Caco-2 (cell line): ENCODE results near the gene ABAT. TPM values are rescaled to one million over a fixed set of nuclear protein-coding genes. Genes with fewer than 3 reads are reported as not detected.

Experiments used
- BruUV-seq: library from RNA; stranded (reverse); fragments of 400-500 nt; replicated peaks from 2 replicates; lab custom pipeline; 2021; lab: Mats Ljungman, UMichigan
- CTCF ChIA-PET: fragments of 300-600 bp; sonication (Branson Sonifier 250); formaldehyde crosslinking; loops from one replicate; lab custom pipeline; 2022; ENCODE audit warnings: antibody characterized with exemption; lab: Charles Lee
- POLR2A ChIA-PET: fragments of 300-600 bp; sonication (Branson Sonifier 250); formaldehyde crosslinking; loops from one replicate; lab custom pipeline; 2022; ENCODE audit warnings: antibody characterized with exemption; lab: Charles Lee
- DNase-seq, 2 experiments: peaks; one replicate each; pipeline versions ENCODE4 v3.0.0 to v3.0.0-alpha.2; 2020 to 2022
- H3K27me3 ChIP-seq: replicated peaks from 2 replicates; pipeline ENCODE4 v1.6.0; 2011; ENCODE audit warnings: low read length; ENCODE audit not compliant: control insufficient read depth, insufficient read depth
- H3K36me3 ChIP-seq: 2 replicates; pipeline ENCODE4 v1.5.1; 2011; ENCODE audit warnings: low read length; ENCODE audit not compliant: control insufficient read depth, insufficient read depth
- H3K4me1 ChIP-seq: fragments of 250-450 bp; sonication (Bioruptor Pico); 2 replicates; pipeline ENCODE4 v1.5.1; 2020; ENCODE audit warnings: mild to moderate bottlenecking
- H3K4me3 ChIP-seq: 2 replicates; pipeline ENCODE4 v1.5.1; 2011; ENCODE audit warnings: low read depth, mild to moderate bottlenecking, control low read depth, low read length
- H3K9me3 ChIP-seq: fragments of 250-450 bp; sonication (Bioruptor Pico); 2 replicates; pipeline ENCODE4 v1.5.1; 2020; ENCODE audit warnings: mild to moderate bottlenecking, moderate library complexity
- H3K27ac Mint-ChIP-seq: one replicate; pipeline ENCODE4 v1.8.0; 2022; ENCODE audit warnings: mixed read lengths; ENCODE audit not compliant: unreplicated experiment
- H3K27me3 Mint-ChIP-seq: one replicate; pipeline ENCODE4 v1.8.0; 2022; ENCODE audit warnings: mixed read lengths; ENCODE audit not compliant: insufficient read depth, unreplicated experiment
- H3K36me3 Mint-ChIP-seq: one replicate; pipeline ENCODE4 v1.8.0; 2022; ENCODE audit warnings: mild to moderate bottlenecking, mixed read lengths; ENCODE audit not compliant: insufficient read depth, unreplicated experiment
- H3K4me1 Mint-ChIP-seq: one replicate; pipeline ENCODE4 v1.8.0; 2022; ENCODE audit warnings: low read depth, mixed read lengths; ENCODE audit not compliant: unreplicated experiment
- H3K4me3 Mint-ChIP-seq: one replicate; pipeline ENCODE4 v1.8.0; 2022; ENCODE audit warnings: mild to moderate bottlenecking, moderate library complexity, mixed read lengths; ENCODE audit not compliant: unreplicated experiment
- H3K9me3 Mint-ChIP-seq: one replicate; pipeline ENCODE4 v1.8.0; 2022; ENCODE audit warnings: mixed read lengths; ENCODE audit not compliant: unreplicated experiment
- intact Hi-C: fragments of 100-400 bp; cut with micrococcal nuclease; formaldehyde crosslinking; loops from one replicate; pipeline ENCODE4 v1.10.0; 2022; ENCODE audit not compliant: unreplicated experiment
- total RNA-seq: library from RNA; stranded (reverse); gene quantifications from 2 replicates; pipeline ENCODE4 v1.2.3, GENCODE V29; 2022
- TF ChIP-seq, protein P1 (sequence below), 2 experiments: fragments of 200-600 bp in 1 of 2; IDR thresholded peaks; 1 replicate in 1 of 2; 2 replicates in 1 of 2; pipeline versions ENCODE4 v1.5.1 to v1.8.0; 2011 to 2022; ENCODE audit warnings: antibody characterized with exemption in 1 of 2, control low read depth in 1 of 2, inconsistent platforms in 1 of 2, low read depth in 1 of 2, low read length in 1 of 2, mild to moderate bottlenecking in 1 of 2, moderate library complexity in 1 of 2; ENCODE audit not compliant: insufficient read depth in 1 of 2, severe bottlenecking in 1 of 2, unreplicated experiment in 1 of 2

Gene ABAT
- total RNA-seq, 1 experiment from 2014 or later = 34.9 TPM

DNA sequence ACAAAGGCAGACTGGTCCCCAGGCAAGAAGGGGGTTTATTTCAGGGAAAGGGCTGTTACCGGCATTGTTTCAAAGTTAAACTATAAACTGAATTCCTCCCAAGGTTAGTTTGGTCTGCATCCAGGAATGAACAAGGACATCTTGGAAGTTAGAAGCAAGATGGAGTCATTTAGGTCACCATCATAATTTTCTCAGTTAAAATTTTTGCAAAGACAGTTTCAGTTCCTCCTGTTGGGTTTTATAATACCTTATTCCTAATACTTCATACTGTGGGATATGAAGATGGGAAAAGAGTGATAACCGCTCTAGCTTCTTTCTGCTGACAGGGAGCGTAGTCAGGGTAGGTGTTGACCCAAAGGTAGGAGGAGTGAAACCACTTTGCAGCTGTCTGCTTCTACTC is 148.0 kb downstream of the ABAT start:
- ChIA-PET CTCF (interaction anchor here (1.2 kb wide), 1 partner anchor 46 kb away, joined by 3 read pairs; the partner anchor contains the start of gene CARHSP1), POLR2A (no interaction called here)
- intact Hi-C loops = no loop called here
- no peak overlapping the region for H3K4me3 ChIP-seq
- no TSS peak for BruUV-seq
- no peaks in the 10 kb centered on the region for H3K36me3 ChIP-seq
- TF ChIP-seq, protein P1, sequence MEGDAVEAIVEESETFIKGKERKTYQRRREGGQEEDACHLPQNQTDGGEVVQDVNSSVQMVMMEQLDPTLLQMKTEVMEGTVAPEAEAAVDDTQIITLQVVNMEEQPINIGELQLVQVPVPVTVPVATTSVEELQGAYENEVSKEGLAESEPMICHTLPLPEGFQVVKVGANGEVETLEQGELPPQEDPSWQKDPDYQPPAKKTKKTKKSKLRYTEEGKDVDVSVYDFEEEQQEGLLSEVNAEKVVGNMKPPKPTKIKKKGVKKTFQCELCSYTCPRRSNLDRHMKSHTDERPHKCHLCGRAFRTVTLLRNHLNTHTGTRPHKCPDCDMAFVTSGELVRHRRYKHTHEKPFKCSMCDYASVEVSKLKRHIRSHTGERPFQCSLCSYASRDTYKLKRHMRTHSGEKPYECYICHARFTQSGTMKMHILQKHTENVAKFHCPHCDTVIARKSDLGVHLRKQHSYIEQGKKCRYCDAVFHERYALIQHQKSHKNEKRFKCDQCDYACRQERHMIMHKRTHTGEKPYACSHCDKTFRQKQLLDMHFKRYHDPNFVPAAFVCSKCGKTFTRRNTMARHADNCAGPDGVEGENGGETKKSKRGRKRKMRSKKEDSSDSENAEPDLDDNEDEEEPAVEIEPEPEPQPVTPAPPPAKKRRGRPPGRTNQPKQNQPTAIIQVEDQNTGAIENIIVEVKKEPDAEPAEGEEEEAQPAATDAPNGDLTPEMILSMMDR (IDR thresholded peaks at IDR 0.05; ENCODE audit: insufficient read depth in 1 of 2, low read depth in 1 of 2, low read length in 1 of 2, severe bottlenecking in 1 of 2, unreplicated experiment in 1 of 2) = no peak
- Mint-ChIP-seq H3K4me1 (no peaks in the 10 kb centered on the region), H3K27ac (no peak overlapping the region), H3K4me3 (no peak overlapping the region), H3K27me3 (no peaks in the 10 kb centered on the region), H3K9me3 (no peaks in the 10 kb centered on the region), H3K36me3 (peaks cover 81% of the 10 kb centered on the region)
- no peaks in the 10 kb centered on the region for H3K9me3 ChIP-seq
- H3K27me3 ChIP-seq = no peaks in the 10 kb centered on the region
- H3K4me1 ChIP-seq = no peaks in the 10 kb centered on the region
- DNase-seq = no peak

DNA sequence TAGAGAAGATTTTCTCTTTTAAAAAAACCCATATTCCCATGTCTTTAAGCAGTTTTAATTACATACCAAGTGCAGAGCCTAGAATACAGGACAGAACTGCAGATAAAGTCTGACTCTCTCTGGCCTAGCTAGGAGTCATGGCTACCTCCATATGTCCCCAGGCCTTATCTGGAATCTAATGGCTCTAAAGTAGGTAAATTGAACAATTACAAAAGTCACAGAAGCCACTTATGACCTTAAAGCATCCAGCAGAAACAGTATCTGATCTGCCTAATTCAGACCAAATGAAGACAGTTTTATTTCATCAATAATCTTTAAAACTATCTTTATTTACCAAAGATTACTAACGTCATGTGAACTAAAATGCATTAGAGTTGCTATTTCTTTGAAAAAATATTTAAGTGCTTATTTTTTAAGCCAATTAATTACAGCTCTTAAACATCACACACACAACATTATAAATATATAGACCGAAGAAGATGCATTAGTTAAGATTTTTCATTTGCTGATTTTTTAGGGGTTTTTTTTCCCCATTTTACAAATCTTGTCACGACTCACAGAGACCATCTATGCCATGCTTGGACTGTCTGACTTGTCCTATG is 152.0 kb downstream of the ABAT start:
- POLR2A ChIA-PET = no interaction called here
- CTCF ChIA-PET = no interaction called here
- peaks cover 84% of the 10 kb centered on the region for H3K36me3 Mint-ChIP-seq
- Histone ChIP-seq H3K4me3 (no peak overlapping the region), H3K27me3 (no peaks in the 10 kb centered on the region), H3K36me3 (no peaks in the 10 kb centered on the region; the same call in none of the 2 replicates), H3K9me3 (no peaks in the 10 kb centered on the region), H3K4me1 (no peaks in the 10 kb centered on the region)
- no peaks in the 10 kb centered on the region for H3K27me3 Mint-ChIP-seq
- H3K4me3 Mint-ChIP-seq = no peak overlapping the region
- H3K4me1 Mint-ChIP-seq = no peaks in the 10 kb centered on the region
- no peak overlapping the region for H3K27ac Mint-ChIP-seq
- TF ChIP-seq, protein P1 (IDR thresholded peaks at IDR 0.05; ENCODE audit: insufficient read depth in 1 of 2, low read depth in 1 of 2, low read length in 1 of 2, severe bottlenecking in 1 of 2, unreplicated experiment in 1 of 2) = no peak
- no TSS peak for BruUV-seq
- intact Hi-C loops = no loop called here
- no peak for DNase-seq
- no peaks in the 10 kb centered on the region for H3K9me3 Mint-ChIP-seq

DNA sequence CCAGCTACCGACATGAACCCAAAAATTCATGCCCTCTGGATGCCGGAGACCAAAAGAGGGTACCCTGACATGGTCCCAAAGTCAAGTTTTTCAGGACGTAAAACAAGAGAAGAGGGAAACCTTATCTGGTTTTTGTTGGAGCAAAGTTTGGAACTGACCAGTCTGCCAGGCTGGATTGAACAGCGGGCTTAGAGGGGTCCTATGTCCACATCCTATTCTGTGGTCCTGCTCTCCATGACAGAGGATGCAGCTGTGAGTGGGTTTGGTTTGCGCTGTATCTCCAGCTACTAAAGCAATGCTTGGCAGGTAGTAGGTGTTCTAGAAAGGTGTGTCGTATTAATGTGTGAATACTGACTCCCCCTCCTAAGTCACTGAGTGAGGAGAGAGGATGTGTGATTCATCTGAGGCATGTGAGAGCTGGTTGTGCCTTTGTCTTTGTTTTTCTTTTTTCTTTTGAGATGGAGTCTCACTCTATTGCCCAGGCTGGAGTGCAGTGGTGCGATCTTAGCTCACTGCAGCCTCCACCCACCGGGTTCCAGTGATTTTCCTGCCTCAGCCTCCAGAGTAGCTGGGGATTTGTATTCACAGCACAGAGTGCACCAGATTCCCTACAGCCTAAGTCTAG is 154.2 kb downstream of the ABAT start:
- peaks cover 5% of the 10 kb centered on the region for H3K4me1 Mint-ChIP-seq
- H3K9me3 Mint-ChIP-seq = no peaks in the 10 kb centered on the region
- H3K4me3 ChIP-seq = no peak overlapping the region
- H3K36me3 ChIP-seq = no peaks in the 10 kb centered on the region; the same call in none of the 2 replicates
- H3K9me3 ChIP-seq = no peaks in the 10 kb centered on the region
- no TSS peak for BruUV-seq
- H3K4me3 Mint-ChIP-seq = no peak overlapping the region
- intact Hi-C loops = no loop called here
- peaks cover 84% of the 10 kb centered on the region for H3K36me3 Mint-ChIP-seq
- POLR2A ChIA-PET = no interaction called here
- TF ChIP-seq, protein P1 (IDR thresholded peaks at IDR 0.05; ENCODE audit: insufficient read depth in 1 of 2, low read depth in 1 of 2, low read length in 1 of 2, severe bottlenecking in 1 of 2, unreplicated experiment in 1 of 2) = no peak
- H3K27me3 ChIP-seq = no peaks in the 10 kb centered on the region
- H3K27ac Mint-ChIP-seq = no peak overlapping the region
- H3K27me3 Mint-ChIP-seq = no peaks in the 10 kb centered on the region
- no peak for DNase-seq
- CTCF ChIA-PET = no interaction called here
- H3K4me1 ChIP-seq = no peaks in the 10 kb centered on the region
